ENCODE data around the gene OXNAD1. TPM values are rescaled to one million over a fixed set of nuclear protein-coding genes. Genes with fewer than 3 reads are reported as not detected.

The OXNAD1 gene
- total RNA-seq, 1 donor from 2014 or later: 20.2 TPM

DNA sequence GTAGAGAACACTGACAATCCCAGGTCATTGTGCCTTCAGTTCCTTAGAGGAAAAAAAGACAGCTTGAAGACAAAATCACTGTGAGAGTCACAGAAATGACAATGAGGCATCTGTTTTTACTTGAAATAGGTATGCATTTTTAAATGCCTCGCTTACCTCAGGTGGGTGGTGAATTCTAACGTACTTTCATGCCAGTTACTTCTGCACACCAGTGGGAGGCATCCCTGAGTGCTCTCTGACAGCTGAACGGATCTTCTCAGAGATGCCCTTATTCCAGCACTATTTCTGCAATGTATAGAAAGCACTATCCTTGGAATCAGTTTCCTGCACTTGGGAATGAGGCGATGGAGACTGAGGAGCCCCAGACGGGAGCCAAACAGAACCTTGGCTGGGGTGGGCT lies 16.5 kb upstream of the OXNAD1 start:
- Histone ChIP-seq H3K9me3 (replicated peaks) (peaks cover 3% of the 10 kb centered on the region), H3K4me1 (peaks cover 34% of the 10 kb centered on the region), H3K27me3 (ENCODE audit: low read depth) (no peaks in the 10 kb centered on the region), H3K4me3 (no peak overlapping the region), H3K36me3 (no peaks in the 10 kb centered on the region), H3K27ac (replicated peaks) (no peak overlapping the region)
- DNase-seq: no peak
- intact Hi-C loops (cut with micrococcal nuclease): loop anchor here (5.0 to 10.0 kb wide), 2 partner anchors 431 to 624 kb away; no protein-coding TSS in a partner anchor
- TF ChIP-seq, protein P1, sequence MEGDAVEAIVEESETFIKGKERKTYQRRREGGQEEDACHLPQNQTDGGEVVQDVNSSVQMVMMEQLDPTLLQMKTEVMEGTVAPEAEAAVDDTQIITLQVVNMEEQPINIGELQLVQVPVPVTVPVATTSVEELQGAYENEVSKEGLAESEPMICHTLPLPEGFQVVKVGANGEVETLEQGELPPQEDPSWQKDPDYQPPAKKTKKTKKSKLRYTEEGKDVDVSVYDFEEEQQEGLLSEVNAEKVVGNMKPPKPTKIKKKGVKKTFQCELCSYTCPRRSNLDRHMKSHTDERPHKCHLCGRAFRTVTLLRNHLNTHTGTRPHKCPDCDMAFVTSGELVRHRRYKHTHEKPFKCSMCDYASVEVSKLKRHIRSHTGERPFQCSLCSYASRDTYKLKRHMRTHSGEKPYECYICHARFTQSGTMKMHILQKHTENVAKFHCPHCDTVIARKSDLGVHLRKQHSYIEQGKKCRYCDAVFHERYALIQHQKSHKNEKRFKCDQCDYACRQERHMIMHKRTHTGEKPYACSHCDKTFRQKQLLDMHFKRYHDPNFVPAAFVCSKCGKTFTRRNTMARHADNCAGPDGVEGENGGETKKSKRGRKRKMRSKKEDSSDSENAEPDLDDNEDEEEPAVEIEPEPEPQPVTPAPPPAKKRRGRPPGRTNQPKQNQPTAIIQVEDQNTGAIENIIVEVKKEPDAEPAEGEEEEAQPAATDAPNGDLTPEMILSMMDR (IDR thresholded peaks at IDR 0.05; ENCODE audit: borderline replicate concordance): no peak

DNA sequence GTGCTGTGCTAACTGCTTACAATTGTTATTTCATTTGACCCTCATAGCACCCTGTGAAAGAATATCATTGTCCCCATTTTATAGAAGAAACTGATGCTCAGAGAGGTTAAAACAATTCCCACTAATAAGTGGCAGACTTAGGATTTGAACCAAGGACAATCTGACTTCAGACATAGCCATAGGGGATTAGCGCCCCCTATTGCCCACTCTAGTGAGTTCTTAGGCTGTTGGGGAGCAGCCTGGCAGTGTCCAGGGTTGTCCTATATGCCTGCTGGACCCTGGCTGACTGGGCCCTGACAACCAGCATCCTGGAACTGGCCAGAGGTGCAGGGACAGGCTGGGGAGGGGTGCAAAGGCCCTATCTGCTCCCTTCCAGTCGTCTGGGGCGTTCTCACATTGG lies 15.7 kb upstream of the OXNAD1 start:
- Histone ChIP-seq H3K27me3 (ENCODE audit: low read depth) (no peaks in the 10 kb centered on the region), H3K36me3 (no peaks in the 10 kb centered on the region), H3K9me3 (replicated peaks) (peaks cover 3% of the 10 kb centered on the region), H3K4me3 (no peak overlapping the region), H3K27ac (replicated peaks) (no peak overlapping the region), H3K4me1 (peaks cover 27% of the 10 kb centered on the region)
- DNase-seq: no peak
- TF ChIP-seq, protein P1 (IDR thresholded peaks at IDR 0.05; ENCODE audit: borderline replicate concordance): peak; percentile 34
- intact Hi-C loops (cut with micrococcal nuclease): loop anchor here (5.0 to 10.0 kb wide), 2 partner anchors 432 to 625 kb away; no protein-coding TSS in a partner anchor

DNA sequence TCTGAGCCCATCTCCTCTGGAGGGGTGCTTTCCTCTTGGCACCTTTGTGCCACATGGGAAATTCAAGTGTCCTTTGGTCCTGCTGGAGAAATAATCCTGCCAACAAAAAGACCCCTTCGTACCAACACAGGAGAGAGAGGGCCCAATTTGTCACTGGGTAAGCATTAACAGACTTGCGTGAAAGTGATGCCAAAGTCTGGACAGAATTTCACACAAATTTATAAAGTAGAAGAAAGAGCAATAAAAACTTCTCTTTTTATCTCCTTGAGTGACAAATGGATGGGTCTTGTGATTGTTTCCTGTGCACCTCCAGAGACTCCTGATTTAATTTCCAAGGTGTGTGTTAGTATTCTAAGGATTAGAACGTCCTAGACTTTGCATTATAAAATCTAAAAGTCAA lies 15.1 kb upstream of the OXNAD1 start:
- no peak overlapping the region for H3K27ac ChIP-seq (replicated peaks)
- peaks cover 21% of the 10 kb centered on the region for H3K4me1 ChIP-seq
- TF ChIP-seq, protein P1 (IDR thresholded peaks at IDR 0.05; ENCODE audit: borderline replicate concordance): no peak
- peaks cover 3% of the 10 kb centered on the region for H3K9me3 ChIP-seq (replicated peaks)
- no peak overlapping the region for H3K4me3 ChIP-seq
- no peak for DNase-seq
- no peaks in the 10 kb centered on the region for H3K27me3 ChIP-seq (ENCODE audit: low read depth)
- H3K36me3 ChIP-seq: no peaks in the 10 kb centered on the region
- intact Hi-C loops (cut with micrococcal nuclease): loop anchor here (5.0 to 10.0 kb wide), 2 partner anchors 433 to 625 kb away; no protein-coding TSS in a partner anchor

DNA sequence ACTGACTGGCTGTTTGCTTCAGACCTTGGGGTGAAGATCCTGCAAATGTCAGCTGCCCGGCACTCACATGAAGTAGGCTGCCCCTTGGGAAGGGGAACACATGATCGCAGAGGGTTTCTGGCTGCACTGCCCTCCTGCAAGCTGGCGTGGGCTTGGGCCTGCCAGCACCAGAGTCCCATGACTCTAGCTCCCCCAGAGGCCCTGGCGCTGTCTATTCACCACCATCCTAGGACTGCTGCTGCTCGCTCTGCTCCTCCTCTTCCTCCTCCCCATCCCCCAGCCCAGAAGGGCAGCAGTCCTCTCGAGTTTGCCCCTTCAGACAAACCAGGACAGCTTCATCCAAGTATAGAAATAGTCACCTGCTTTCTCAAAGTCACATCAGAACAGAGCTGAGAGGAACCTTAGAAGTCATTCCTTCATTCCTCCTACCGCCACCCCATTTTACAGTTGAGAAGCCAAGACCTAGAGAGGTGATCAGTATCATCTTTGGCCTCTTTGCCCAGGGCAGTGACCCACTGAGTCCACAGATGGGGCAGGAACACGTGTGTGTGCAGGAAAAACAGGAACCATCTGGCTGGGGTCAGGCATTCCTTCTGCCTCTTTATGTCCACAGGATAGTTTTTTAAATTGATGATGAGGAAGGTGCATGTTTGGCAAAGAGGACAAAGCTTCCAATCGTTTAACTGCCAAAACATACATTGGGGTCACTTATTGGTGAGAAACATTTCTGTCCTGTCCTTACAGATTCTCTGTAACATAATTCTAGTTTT lies 13.5 kb upstream of the OXNAD1 start:
- no peak for DNase-seq
- peaks cover 17% of the 10 kb centered on the region for H3K4me1 ChIP-seq
- intact Hi-C loops (cut with micrococcal nuclease): no loop called here
- no peak overlapping the region for H3K4me3 ChIP-seq
- TF ChIP-seq, protein P1 (IDR thresholded peaks at IDR 0.05; ENCODE audit: borderline replicate concordance): no peak
- H3K9me3 ChIP-seq (replicated peaks): peaks cover 3% of the 10 kb centered on the region
- no peak overlapping the region for H3K27ac ChIP-seq (replicated peaks)
- no peaks in the 10 kb centered on the region for H3K36me3 ChIP-seq
- H3K27me3 ChIP-seq (ENCODE audit: low read depth): no peaks in the 10 kb centered on the region

DNA sequence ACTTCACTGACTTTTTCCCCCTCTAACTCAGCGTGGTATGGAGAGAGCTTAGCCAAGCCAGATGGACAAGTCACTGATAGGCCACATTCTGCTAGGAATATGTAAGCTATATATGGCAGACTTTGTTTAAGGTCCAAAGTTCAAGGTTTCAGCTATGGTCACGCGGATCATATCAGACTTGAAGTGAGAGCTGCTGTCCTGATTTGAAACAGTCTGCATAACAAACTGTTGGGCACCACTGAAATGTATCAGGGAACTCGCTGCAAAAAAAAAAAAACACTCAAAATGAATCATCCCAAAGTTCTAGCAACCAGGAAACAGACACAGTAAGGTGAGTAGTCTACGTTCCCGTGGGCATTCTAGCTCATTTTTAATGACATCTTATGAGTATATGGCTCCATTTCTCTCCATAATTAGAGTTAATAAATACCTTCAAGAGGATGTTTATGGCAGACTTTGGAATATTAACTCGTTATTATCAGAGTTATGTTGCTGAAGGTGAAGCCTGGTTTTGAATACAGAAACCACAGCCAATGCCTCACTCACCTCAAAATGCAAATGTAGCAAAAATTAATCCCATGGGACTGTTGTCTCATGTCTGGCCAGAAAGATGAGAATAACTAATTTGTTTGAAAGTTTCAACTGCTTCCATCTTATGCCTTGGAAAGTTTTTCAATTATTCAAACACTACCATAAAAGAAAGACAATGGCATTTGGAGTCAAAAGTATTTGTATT lies 12.6 kb upstream of the OXNAD1 start:
- Histone ChIP-seq H3K27me3 (ENCODE audit: low read depth) (no peaks in the 10 kb centered on the region), H3K27ac (replicated peaks) (no peak overlapping the region), H3K36me3 (no peaks in the 10 kb centered on the region), H3K4me1 (peaks cover 17% of the 10 kb centered on the region), H3K4me3 (no peak overlapping the region), H3K9me3 (replicated peaks) (peaks cover 3% of the 10 kb centered on the region)
- DNase-seq: no peak
- TF ChIP-seq, protein P1 (IDR thresholded peaks at IDR 0.05; ENCODE audit: borderline replicate concordance): no peak
- intact Hi-C loops (cut with micrococcal nuclease): no loop called here
